PC-3 (cell line): ENCODE results near the gene UNC5B. TPM values are rescaled to one million over a fixed set of nuclear protein-coding genes. Genes with fewer than 3 reads are reported as not detected.

Experiments
- ATAC-seq: fragments of 200-7000 bp; cut with Tn5 transposase; 2 replicates; pipeline ENCODE4 v1.9.1; 2020; ENCODE audit warnings: mild to moderate bottlenecking, moderate library complexity
- BruUV-seq: library from RNA; stranded (reverse); fragments of 400-500 nt; replicated peaks from 2 replicates; lab custom pipeline; 2021; lab: Mats Ljungman, UMichigan
- CTCF ChIA-PET: fragments of 300-600 bp; sonication (Branson Sonifier 250); formaldehyde crosslinking; loops from one replicate; lab custom pipeline; 2022; ENCODE audit warnings: antibody characterized with exemption; lab: Charles Lee
- POLR2A ChIA-PET: fragments of 300-600 bp; sonication (Branson Sonifier 250); formaldehyde crosslinking; loops from one replicate; lab custom pipeline; 2022; ENCODE audit warnings: antibody characterized with exemption; ENCODE audit not compliant: unreplicated experiment; lab: Charles Lee
- DNase-seq: peaks from one replicate; pipeline ENCODE4 v3.0.0-alpha.2; 2015
- H2AFZ ChIP-seq: fragments of 300-600 bp; sonication (generic); 2 replicates; pipeline ENCODE4 v1.6.0; 2016; ENCODE audit warnings: antibody characterized with exemption, low read length
- H3F3A ChIP-seq: fragments of 300-600 bp; sonication (generic); one replicate; pipeline ENCODE4 v1.6.0; 2017; ENCODE audit warnings: antibody characterized with exemption, low read length, control low read depth, mild to moderate bottlenecking; ENCODE audit not compliant: unreplicated experiment
- H3K27ac ChIP-seq: fragments of 300-600 bp; sonication (generic); 2 replicates; pipeline ENCODE4 v1.5.1; 2016; ENCODE audit warnings: mild to moderate bottlenecking, low read length
- H3K27me3 ChIP-seq: fragments of 300-600 bp; sonication (generic); 2 replicates; pipeline ENCODE4 v1.6.1; 2016; ENCODE audit warnings: low read length, mixed read lengths
- H3K36me3 ChIP-seq: fragments of 300-600 bp; sonication (generic); 2 replicates; pipeline ENCODE4 v1.6.1; 2016; ENCODE audit warnings: low read depth, mixed run types, low read length, mixed read lengths
- H3K4me1 ChIP-seq: fragments of 300-600 bp; sonication (generic); 2 replicates; pipeline ENCODE4 v1.5.1; 2016; ENCODE audit warnings: low read length; ENCODE audit not compliant: insufficient read depth
- H3K4me2 ChIP-seq: fragments of 300-600 bp; sonication (generic); 2 replicates; pipeline ENCODE4 v1.6.0; 2016; ENCODE audit warnings: low read length
- H3K4me3 ChIP-seq: fragments of 300-600 bp; sonication (generic); 2 replicates; pipeline ENCODE4 v1.5.1; 2016; ENCODE audit warnings: mild to moderate bottlenecking, low read length, mixed read lengths
- H3K79me2 ChIP-seq: fragments of 300-600 bp; sonication (generic); 2 replicates; pipeline ENCODE4 v1.6.1; 2017; ENCODE audit warnings: low read length, mixed read lengths
- H3K9ac ChIP-seq: fragments of 300-600 bp; sonication (generic); 2 replicates; pipeline ENCODE4 v1.6.0; 2016; ENCODE audit warnings: mild to moderate bottlenecking, low read length
- H3K9me2 ChIP-seq: fragments of 300-600 bp; sonication (generic); replicated peaks from 2 replicates; pipeline ENCODE4 v1.6.1; 2016; ENCODE audit warnings: mixed run types, low read length, mixed read lengths
- H3K9me3 ChIP-seq: fragments of 300-600 bp; sonication (generic); 2 replicates; pipeline ENCODE4 v1.6.1; 2016; ENCODE audit warnings: low read length, mixed read lengths
- H4K20me1 ChIP-seq: fragments of 300-600 bp; sonication (generic); 2 replicates; pipeline ENCODE4 v1.6.1; 2016; ENCODE audit warnings: low read length, mixed read lengths
- CTCF ChIP-seq: fragments of 300-600 bp; sonication (generic); conservative IDR thresholded peaks from 2 replicates; pipeline ENCODE4 v1.5.1; 2017; ENCODE audit warnings: antibody characterized with exemption, low read depth, mild to moderate bottlenecking, low read length
- EZH2 ChIP-seq: fragments of 300-600 bp; sonication (generic); IDR thresholded peaks from one replicate; pipeline ENCODE4 v1.6.1; 2017; ENCODE audit warnings: antibody characterized with exemption, mild to moderate bottlenecking, low read length; ENCODE audit not compliant: unreplicated experiment
- EZH2phosphoT487 ChIP-seq: fragments of 300-600 bp; sonication (generic); IDR thresholded peaks from 2 replicates; pipeline ENCODE4 v1.6.1; 2018; ENCODE audit warnings: mild to moderate bottlenecking, antibody characterized with exemption, low read length, borderline replicate concordance
- intact Hi-C: fragments of 100-400 bp; cut with micrococcal nuclease; formaldehyde crosslinking; loops from 2 replicates; pipeline ENCODE4 v1.9.0; 2023
- total RNA-seq: library from RNA; depleted of rRNA; stranded (reverse); fragments of >200 nt; gene quantifications from 2 replicates; pipeline ENCODE4 v1.2.3, GENCODE V29; 2014

Gene UNC5B
- total RNA-seq, 1 experiment from 2014 or later, result 0.26 TPM

DNA sequence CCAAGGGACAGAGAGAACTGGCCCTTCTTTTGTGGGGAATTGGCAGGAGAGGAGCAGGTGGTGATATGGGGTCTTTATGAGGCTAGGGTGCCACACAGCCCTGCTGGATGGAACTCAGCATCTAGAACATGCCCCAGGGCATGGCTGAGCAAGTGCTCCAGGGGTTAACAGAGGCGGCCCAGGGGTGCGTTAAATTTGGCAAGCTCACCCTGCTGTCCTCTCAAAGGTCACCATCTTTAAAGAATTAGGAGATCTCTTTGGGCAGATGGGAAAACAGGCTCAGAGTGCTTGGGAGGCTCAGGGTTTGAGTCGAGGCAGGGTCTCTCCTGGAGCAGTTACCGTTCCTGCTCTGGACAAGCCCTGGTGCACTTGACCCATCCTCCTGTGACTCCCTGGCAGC is 21.4 kb upstream of the UNC5B start:
- no peak overlapping the region for H3K4me3 ChIP-seq
- no peak overlapping the region for H3K27ac ChIP-seq
- ChIA-PET POLR2A (no interaction called here), CTCF (no interaction called here)
- no peaks in the 10 kb centered on the region for H3K9me2 ChIP-seq
- DNase-seq (no peak), ATAC-seq (no peak)
- H3K36me3 ChIP-seq, result no peaks in the 10 kb centered on the region
- TF ChIP-seq EZH2 (no peak), CTCF (no peak), EZH2phosphoT487 (no peak)
- intact Hi-C loops, result no loop called here
- no peaks in the 10 kb centered on the region for H4K20me1 ChIP-seq
- H3K4me1 ChIP-seq, result no peaks in the 10 kb centered on the region
- no peaks in the 10 kb centered on the region for H3F3A ChIP-seq
- no peak overlapping the region for H2AFZ ChIP-seq
- H3K9me3 ChIP-seq, result no peaks in the 10 kb centered on the region
- no peaks in the 10 kb centered on the region for H3K79me2 ChIP-seq
- H3K9ac ChIP-seq, result no peak overlapping the region
- BruUV-seq, result no TSS peak
- no peak overlapping the region for H3K4me2 ChIP-seq
- 0 out of 2 replicates have a peak, but pooled peaks cover 2% of the 10 kb centered on the region for H3K27me3 ChIP-seq

DNA sequence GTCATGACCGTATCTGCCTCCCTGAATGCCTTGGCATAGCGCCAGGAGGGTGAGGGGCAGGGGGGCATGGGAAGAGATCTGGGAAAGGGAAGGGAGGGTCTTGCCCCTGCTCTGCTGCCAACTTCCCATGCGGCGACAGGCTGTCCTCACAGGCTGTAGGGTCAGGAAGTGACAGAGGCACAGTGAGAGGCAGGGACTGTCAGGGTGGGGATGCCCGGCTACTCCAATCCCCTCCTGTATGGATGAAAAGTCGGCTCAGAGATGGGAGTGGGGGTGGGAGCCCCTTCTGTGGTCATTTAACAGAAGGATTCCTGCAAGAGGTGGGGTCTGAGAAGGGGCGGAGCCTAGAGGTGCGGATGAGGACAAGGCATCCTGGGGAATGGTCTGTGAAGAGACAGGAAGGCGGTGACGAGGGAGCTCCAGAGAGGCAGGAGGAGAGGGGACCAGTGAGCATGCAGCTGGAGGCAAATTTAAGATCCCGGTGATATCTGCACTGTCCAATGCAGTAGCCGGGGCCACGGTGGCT is 20.8 kb upstream of the UNC5B start:
- no TSS peak for BruUV-seq
- Histone ChIP-seq H3K4me1 (no peaks in the 10 kb centered on the region), H3F3A (no peaks in the 10 kb centered on the region), H3K9me3 (no peaks in the 10 kb centered on the region), H4K20me1 (no peaks in the 10 kb centered on the region), H3K79me2 (no peaks in the 10 kb centered on the region), H3K9ac (no peak overlapping the region), H3K27ac (no peak overlapping the region), H3K36me3 (no peaks in the 10 kb centered on the region), H2AFZ (no peak overlapping the region), H3K27me3 (no peaks in the 10 kb centered on the region), H3K4me3 (no peak overlapping the region), H3K9me2 (no peaks in the 10 kb centered on the region), H3K4me2 (no peak overlapping the region)
- TF ChIP-seq EZH2 (no peak), CTCF (no peak), EZH2phosphoT487 (no peak)
- ChIA-PET CTCF (no interaction called here), POLR2A (no interaction called here)
- ATAC-seq (no peak), DNase-seq (no peak)
- intact Hi-C loops, result no loop called here

DNA sequence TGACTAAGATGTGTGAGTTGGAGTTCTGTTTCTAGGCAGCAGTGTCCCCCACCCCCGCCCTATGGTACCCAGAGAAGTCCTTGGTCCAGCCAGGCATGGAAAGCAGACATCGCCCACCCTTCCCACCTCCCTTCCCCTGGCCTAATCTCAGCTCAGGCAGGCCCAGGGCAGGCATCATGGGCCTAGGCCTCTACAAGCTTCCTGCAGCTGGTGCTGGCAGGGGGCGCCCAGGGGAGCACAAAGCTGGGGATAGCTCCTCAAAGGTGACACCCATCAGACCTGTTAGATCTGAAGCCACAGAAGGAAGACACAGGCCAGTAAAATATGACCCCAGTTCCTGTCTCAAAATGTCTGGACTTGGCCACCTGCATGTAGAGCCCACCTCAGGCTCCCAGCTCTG is 18.9 kb upstream of the UNC5B start:
- Histone ChIP-seq H3K9me3 (no peaks in the 10 kb centered on the region; the same call in 1 of the 2 replicates), H3K27me3 (no peaks in the 10 kb centered on the region), H3K79me2 (no peaks in the 10 kb centered on the region), H2AFZ (no peak overlapping the region), H4K20me1 (no peaks in the 10 kb centered on the region), H3K4me2 (no peak overlapping the region), H3K9me2 (no peaks in the 10 kb centered on the region), H3K4me3 (no peak overlapping the region), H3F3A (no peaks in the 10 kb centered on the region), H3K4me1 (no peaks in the 10 kb centered on the region), H3K9ac (no peak overlapping the region), H3K27ac (no peak overlapping the region), H3K36me3 (no peaks in the 10 kb centered on the region)
- TF ChIP-seq EZH2phosphoT487 (no peak), EZH2 (no peak), CTCF (no peak)
- ATAC-seq (no peak), DNase-seq (no peak)
- BruUV-seq, result no TSS peak
- ChIA-PET POLR2A (no interaction called here), CTCF (no interaction called here)
- intact Hi-C loops, result no loop called here
